COLO668 (cell line): ENCODE data around the gene DDX11.
"Not testable (repeated sequence)": the region's sequence is repeated elsewhere in the genome, so short reads cannot be mapped to it uniquely, and the experiment has no call there.

ENCODE experiments used
- DNase-seq: peaks from one replicate; lab custom pipeline; 2025; ENCODE audit not compliant: unreplicated experiment; lab: John Stamatoyannopoulos, UW

Gene DDX11

GRCh38 chr12:31098363-31098762 lies 24.7 kb downstream of the DDX11 start:
- not testable (repeated sequence) for DNase-seq

GRCh38 chr12:31098771-31099170 lies 25.1 kb downstream of the DDX11 start:
- DNase-seq = not testable (repeated sequence)

GRCh38 chr12:31099434-31099833 lies 25.8 kb downstream of the DDX11 start:
- DNase-seq = not testable (repeated sequence)

- peak; percentile 30 for DNase-seq
Measured at GRCh38 chr12:31100503-31101208, 27.0 kb downstream of the DDX11 start.

- peak; percentile 85 for DNase-seq
Measured at GRCh38 chr12:31102125-31102524, 28.5 kb downstream of the DDX11 start.

GRCh38 chr12:31102596-31102995 lies 28.9 kb downstream of the DDX11 start:
- not testable (repeated sequence) for DNase-seq

- peak; percentile 90 for DNase-seq
Measured at GRCh38 chr12:31103561-31103975, 29.9 kb downstream of the DDX11 start.

GRCh38 chr12:31104220-31104619 lies 30.6 kb downstream of the DDX11 start:
- DNase-seq = not testable (repeated sequence)

- not testable (repeated sequence) for DNase-seq
Measured at GRCh38 chr12:31104773-31105172, 31.1 kb downstream of the DDX11 start.

GRCh38 chr12:31105668-31106067 lies 32.0 kb downstream of the DDX11 start:
- no peak for DNase-seq

- peak; percentile 69 for DNase-seq
Measured at GRCh38 chr12:31106101-31106803, 32.6 kb downstream of the DDX11 start.

- not testable (repeated sequence) for DNase-seq
Measured at GRCh38 chr12:31109773-31110172, 36.1 kb downstream of the DDX11 start.

GRCh38 chr12:31110263-31110662 lies 36.6 kb downstream of the DDX11 start:
- DNase-seq = peak; percentile 6

GRCh38 chr12:31115092-31115601 lies 41.5 kb downstream of the DDX11 start:
- not testable (repeated sequence) for DNase-seq

GRCh38 chr12:31116846-31117202 lies 43.2 kb downstream of the DDX11 start:
- not testable (repeated sequence) for DNase-seq

- peak; percentile 71 for DNase-seq
Measured at GRCh38 chr12:31117203-31118011, 43.7 kb downstream of the DDX11 start.

- DNase-seq = peak; percentile 6
Measured at GRCh38 chr12:31118347-31119191, 44.9 kb downstream of the DDX11 start.

GRCh38 chr12:31119192-31119802 lies 45.6 kb downstream of the DDX11 start:
- DNase-seq = no peak

- DNase-seq = no peak
Measured at GRCh38 chr12:31119803-31120211, 46.1 kb downstream of the DDX11 start.

GRCh38 chr12:31120392-31121008 lies 46.8 kb downstream of the DDX11 start:
- DNase-seq = no peak
